Glutamatergic neuron (in vitro differentiated cells): ENCODE results near the gene PRC1. TPM values are rescaled to one million over a fixed set of nuclear protein-coding genes. Genes with fewer than 3 reads are reported as not detected.

ENCODE experiments used
- DNase-seq: peaks from one replicate; pipeline ENCODE4 v3.0.0; 2022
- H3K27ac Mint-ChIP-seq: one replicate; pipeline ENCODE4 v1.8.0; 2020; ENCODE audit warnings: mild to moderate bottlenecking, mixed read lengths, inconsistent platforms; ENCODE audit not compliant: unreplicated experiment
- H3K27me3 Mint-ChIP-seq: one replicate; pipeline ENCODE4 v1.8.0; 2020; ENCODE audit warnings: mild to moderate bottlenecking, moderate library complexity, mixed read lengths, inconsistent platforms; ENCODE audit not compliant: unreplicated experiment
- H3K36me3 Mint-ChIP-seq: one replicate; pipeline ENCODE4 v1.8.0; 2020; ENCODE audit warnings: mild to moderate bottlenecking, mixed read lengths, inconsistent platforms; ENCODE audit not compliant: unreplicated experiment
- H3K4me1 Mint-ChIP-seq: one replicate; pipeline ENCODE4 v1.8.0; 2020; ENCODE audit warnings: mild to moderate bottlenecking, low read depth, mixed read lengths, inconsistent platforms; ENCODE audit not compliant: unreplicated experiment
- H3K4me3 Mint-ChIP-seq: one replicate; pipeline ENCODE4 v1.8.0; 2020; ENCODE audit warnings: mild to moderate bottlenecking, mixed read lengths, inconsistent platforms; ENCODE audit not compliant: unreplicated experiment
- H3K9me3 Mint-ChIP-seq: one replicate; pipeline ENCODE4 v1.8.0; 2020; ENCODE audit warnings: mild to moderate bottlenecking, moderate library complexity, mixed read lengths, inconsistent platforms; ENCODE audit not compliant: unreplicated experiment
- total RNA-seq: library from RNA; stranded (reverse); fragmentation: NEBNext Ultra II Directional; extraction: Animal tissue kit (Norgen Biotek cat#: 25700); gene quantifications from one replicate; pipeline ENCODE4 v1.2.1, GENCODE V29; 2021; ENCODE audit not compliant: unreplicated experiment
- TF ChIP-seq, protein P1 (sequence below): fragments of 200-600 bp; sonication (generic); IDR thresholded peaks from one replicate; pipeline ENCODE4 v1.5.0; 2021; ENCODE audit not compliant: partially characterized antibody, unreplicated experiment

The PRC1 gene
- total RNA-seq, 1 donor from 2014 or later = 42.5 TPM

DNA sequence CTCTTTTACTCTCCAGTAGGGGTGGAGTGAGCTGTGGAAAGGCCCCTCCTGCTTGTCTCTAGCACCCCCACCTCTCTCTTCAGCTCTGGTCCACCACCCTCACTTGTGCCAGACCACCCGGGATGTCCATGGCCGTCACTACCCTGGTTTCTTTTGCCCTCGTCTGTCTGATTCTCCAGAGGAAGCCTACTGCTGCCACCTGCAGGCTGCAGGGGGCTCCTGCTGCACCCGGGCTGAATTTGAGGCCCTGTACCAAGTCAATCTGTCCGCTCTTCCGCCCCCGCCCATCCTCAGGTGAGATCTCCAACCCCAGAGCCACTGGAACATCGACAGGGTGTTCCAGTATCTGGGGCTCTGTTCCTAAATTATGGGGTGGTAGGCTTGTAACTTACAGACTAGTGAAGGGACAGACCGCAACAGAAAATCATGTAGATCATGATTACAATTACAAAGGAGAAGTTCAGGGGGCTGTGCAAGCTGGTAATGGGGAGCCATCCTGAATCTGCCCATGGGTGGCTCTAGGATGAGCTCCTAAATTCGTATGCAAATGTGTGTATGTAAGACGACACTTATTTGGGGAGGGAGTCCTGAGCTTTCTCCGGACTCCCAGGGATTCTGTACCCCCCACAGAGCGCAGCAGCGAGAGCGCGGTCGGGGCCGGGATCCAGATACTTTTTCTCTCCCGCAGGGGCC, 59.9 kb downstream of the PRC1 start:
- peak overlapping the region; percentile 95 for H3K4me3 Mint-ChIP-seq
- peaks cover 18% of the 10 kb centered on the region for H3K4me1 Mint-ChIP-seq
- DNase-seq = peak; percentile 91
- H3K27me3 Mint-ChIP-seq = peaks cover 8% of the 10 kb centered on the region
- no peaks in the 10 kb centered on the region for H3K36me3 Mint-ChIP-seq
- H3K27ac Mint-ChIP-seq = peak overlapping the region; percentile 80
- peaks cover 2% of the 10 kb centered on the region for H3K9me3 Mint-ChIP-seq
- TF ChIP-seq, protein P1, sequence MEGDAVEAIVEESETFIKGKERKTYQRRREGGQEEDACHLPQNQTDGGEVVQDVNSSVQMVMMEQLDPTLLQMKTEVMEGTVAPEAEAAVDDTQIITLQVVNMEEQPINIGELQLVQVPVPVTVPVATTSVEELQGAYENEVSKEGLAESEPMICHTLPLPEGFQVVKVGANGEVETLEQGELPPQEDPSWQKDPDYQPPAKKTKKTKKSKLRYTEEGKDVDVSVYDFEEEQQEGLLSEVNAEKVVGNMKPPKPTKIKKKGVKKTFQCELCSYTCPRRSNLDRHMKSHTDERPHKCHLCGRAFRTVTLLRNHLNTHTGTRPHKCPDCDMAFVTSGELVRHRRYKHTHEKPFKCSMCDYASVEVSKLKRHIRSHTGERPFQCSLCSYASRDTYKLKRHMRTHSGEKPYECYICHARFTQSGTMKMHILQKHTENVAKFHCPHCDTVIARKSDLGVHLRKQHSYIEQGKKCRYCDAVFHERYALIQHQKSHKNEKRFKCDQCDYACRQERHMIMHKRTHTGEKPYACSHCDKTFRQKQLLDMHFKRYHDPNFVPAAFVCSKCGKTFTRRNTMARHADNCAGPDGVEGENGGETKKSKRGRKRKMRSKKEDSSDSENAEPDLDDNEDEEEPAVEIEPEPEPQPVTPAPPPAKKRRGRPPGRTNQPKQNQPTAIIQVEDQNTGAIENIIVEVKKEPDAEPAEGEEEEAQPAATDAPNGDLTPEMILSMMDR = peak; percentile 81

DNA sequence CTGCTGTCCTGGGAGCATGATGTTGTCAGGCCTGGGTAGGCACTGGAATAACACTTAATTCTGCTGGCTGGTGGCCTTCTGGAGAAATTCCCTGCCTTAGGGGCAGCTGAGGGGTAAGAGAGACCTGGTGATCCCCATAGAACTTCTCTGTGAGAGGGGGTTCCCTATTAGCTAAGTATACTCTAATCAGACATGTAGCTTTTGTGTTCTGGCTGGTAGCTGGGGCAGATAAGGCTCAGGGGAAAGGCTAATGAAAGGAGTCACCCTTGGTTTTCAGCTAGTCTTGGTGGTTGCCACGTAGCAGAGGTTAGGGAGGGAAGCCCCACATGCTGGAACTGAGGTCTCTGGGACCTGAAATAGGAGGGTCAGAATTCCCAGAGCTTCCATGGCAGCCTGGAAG, 61.0 kb downstream of the PRC1 start:
- H3K9me3 Mint-ChIP-seq = peaks cover 2% of the 10 kb centered on the region
- H3K27ac Mint-ChIP-seq = no peak overlapping the region
- H3K27me3 Mint-ChIP-seq = peaks cover 8% of the 10 kb centered on the region
- no peak for DNase-seq
- no peaks in the 10 kb centered on the region for H3K36me3 Mint-ChIP-seq
- H3K4me3 Mint-ChIP-seq = no peak overlapping the region
- TF ChIP-seq, protein P1 = no peak
- peaks cover 18% of the 10 kb centered on the region for H3K4me1 Mint-ChIP-seq

DNA sequence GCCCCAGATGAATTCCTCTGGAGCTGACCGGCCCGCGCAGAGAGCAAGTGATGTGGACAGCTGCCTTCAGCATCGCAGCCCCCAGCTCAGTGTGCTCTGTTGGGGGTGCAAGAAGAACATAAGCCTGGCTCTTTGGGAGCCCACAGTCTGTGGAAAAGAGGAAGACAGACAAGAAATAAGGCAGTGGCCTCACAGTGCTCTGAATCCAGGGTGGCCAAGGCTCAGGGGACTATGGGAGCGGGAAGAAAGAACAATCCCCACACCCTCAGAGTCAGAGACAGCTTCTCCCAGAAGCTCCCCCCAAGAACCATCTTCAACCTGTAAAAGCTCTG, 61.7 kb downstream of the PRC1 start:
- no peak for DNase-seq
- H3K4me1 Mint-ChIP-seq = peaks cover 18% of the 10 kb centered on the region
- H3K4me3 Mint-ChIP-seq = peak overlapping the region; percentile 46
- H3K36me3 Mint-ChIP-seq = no peaks in the 10 kb centered on the region
- peak overlapping the region; percentile 70 for H3K27ac Mint-ChIP-seq
- H3K27me3 Mint-ChIP-seq = peaks cover 8% of the 10 kb centered on the region
- H3K9me3 Mint-ChIP-seq = peaks cover 2% of the 10 kb centered on the region
- TF ChIP-seq, protein P1 = peak; percentile 59

DNA sequence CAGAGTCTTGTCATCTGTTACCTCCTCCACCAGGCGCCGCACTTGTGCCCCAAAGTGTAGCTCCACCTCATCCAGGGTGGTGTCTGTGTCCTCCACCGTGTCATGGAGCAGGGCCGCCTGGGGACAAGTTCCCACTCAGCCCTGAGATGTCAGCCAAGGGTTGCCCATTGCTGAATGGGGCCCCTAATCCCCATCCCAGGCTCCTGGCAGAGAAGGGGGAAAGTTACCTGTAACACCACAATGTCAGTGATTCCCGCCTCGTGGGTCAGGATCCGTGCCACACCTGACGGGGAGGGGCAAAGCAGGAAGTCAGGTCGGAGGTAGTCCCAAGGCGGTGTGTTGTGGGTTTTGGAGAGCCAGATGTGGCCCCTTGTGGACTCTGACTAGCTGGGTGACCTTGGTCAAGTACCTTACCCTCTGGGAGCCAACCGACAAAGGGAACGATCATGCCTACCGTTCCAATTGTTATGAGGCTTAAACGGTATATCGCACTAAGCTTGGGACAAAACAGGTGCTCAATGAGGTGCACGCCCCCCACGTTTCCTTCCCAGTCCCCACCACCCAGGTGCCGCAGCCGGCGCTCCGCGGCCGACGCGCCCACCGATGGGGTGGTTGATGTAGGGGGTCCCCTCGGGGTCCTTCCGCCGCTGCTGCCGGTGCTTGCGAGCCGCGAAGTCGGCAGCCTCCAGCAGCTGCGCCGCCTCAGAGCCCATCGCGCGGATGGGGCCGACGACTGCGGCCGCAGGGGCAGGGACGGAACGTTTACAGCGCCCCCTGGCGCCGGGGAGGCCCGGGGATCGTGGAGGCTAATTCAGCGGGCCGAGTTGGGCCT, 62.3 kb downstream of the PRC1 start, which contains the start of gene HDDC3:
HDDC3 (minus strand) TSS at position 722 of the 832 bp plus-strand sequence; CDS start at position 713, 9 bp downstream.
- Mint-ChIP-seq H3K27ac (peak within 1 kb of the TSS; percentile 80), H3K4me3 (peak within 1 kb of the TSS; percentile 91), H3K36me3 (no peaks in the 10 kb centered on the region), H3K9me3 (peaks cover 2% of the 10 kb centered on the region), H3K4me1 (peaks cover 18% of the 10 kb centered on the region), H3K27me3 (peaks cover 8% of the 10 kb centered on the region)
- peak; percentile 95 for DNase-seq
- TF ChIP-seq, protein P1 = peak; percentile 93

DNA sequence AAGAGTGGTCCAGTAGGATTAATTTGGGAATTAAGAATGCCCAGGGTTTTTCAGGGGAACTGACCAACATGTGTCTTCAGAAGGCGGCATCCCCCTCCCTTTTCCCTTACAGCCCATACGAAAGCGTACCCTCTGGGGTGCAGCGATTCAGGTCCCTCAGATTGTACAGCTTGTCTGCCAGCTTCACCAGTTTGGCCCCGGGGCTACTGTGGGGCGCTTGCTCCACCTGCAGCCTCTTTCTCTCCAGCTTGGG, 62.8 kb downstream of the PRC1 start:
- H3K4me3 Mint-ChIP-seq = peak overlapping the region; percentile 91
- peaks cover 8% of the 10 kb centered on the region for H3K27me3 Mint-ChIP-seq
- H3K36me3 Mint-ChIP-seq = no peaks in the 10 kb centered on the region
- TF ChIP-seq, protein P1 = no peak
- peaks cover 2% of the 10 kb centered on the region for H3K9me3 Mint-ChIP-seq
- no peak for DNase-seq
- peaks cover 17% of the 10 kb centered on the region for H3K4me1 Mint-ChIP-seq
- H3K27ac Mint-ChIP-seq = peak overlapping the region; percentile 80
